WTC11 (cell line): ENCODE data around the gene ARHGAP29. TPM values are rescaled to one million over a fixed set of nuclear protein-coding genes. Genes with fewer than 3 reads are reported as not detected.

Source experiments
- ATAC-seq: fragments of 200-7000 bp; cut with Tn5 transposase; 2 replicates; pipeline ENCODE4 v1.10.0; 2021; ENCODE audit warnings: mild to moderate bottlenecking, moderate library complexity
- CTCF ChIA-PET: fragments of 300-600 bp; sonication (Branson Sonifier 250); formaldehyde crosslinking; loops from one replicate; lab custom pipeline; 2021; ENCODE audit warnings: antibody characterized with exemption; lab: Charles Lee
- POLR2A ChIA-PET: fragments of 350-600 bp; sonication (Branson Sonifier 250); formaldehyde crosslinking; loops from one replicate; lab custom pipeline; 2021; ENCODE audit warnings: antibody characterized with exemption; lab: Charles Lee
- DNase-seq: peaks from one replicate; pipeline ENCODE4 v3.0.0; 2021; ENCODE audit warnings: low spot score
- H3K27ac Mint-ChIP-seq: 2 replicates; pipeline ENCODE4 v1.8.0; 2021; ENCODE audit warnings: mixed read lengths
- H3K27me3 Mint-ChIP-seq: 2 replicates; pipeline ENCODE4 v1.8.0; 2021; ENCODE audit warnings: low read depth, mild to moderate bottlenecking, moderate library complexity, mixed read lengths
- H3K36me3 Mint-ChIP-seq: 2 replicates; pipeline ENCODE4 v1.8.0; 2021; ENCODE audit warnings: mixed read lengths
- H3K4me1 Mint-ChIP-seq: 2 replicates; pipeline ENCODE4 v1.8.0; 2022; ENCODE audit warnings: mixed read lengths
- H3K4me3 Mint-ChIP-seq: 2 replicates; pipeline ENCODE4 v1.8.0; 2021; ENCODE audit warnings: mild to moderate bottlenecking, moderate library complexity, mixed read lengths
- H3K9me3 Mint-ChIP-seq: 2 replicates; pipeline ENCODE4 v1.8.0; 2021; ENCODE audit warnings: mixed read lengths
- ATF6 ChIP-seq: sonication (generic); formaldehyde crosslinking; IDR thresholded peaks from 2 replicates; pipeline ENCODE4 v1.8.1; 2023; ENCODE audit warnings: mild to moderate bottlenecking, missing genetic modification reagents
- CBFB ChIP-seq: sonication (generic); formaldehyde crosslinking; IDR thresholded peaks from 2 replicates; pipeline ENCODE4 v1.8.1; 2022; ENCODE audit warnings: mild to moderate bottlenecking, low read depth, missing genetic modification reagents
- E2F1 ChIP-seq: sonication (generic); formaldehyde crosslinking; IDR thresholded peaks from 2 replicates; pipeline ENCODE4 v1.8.0; 2022; ENCODE audit warnings: mild to moderate bottlenecking, missing genetic modification reagents
- ESRRA ChIP-seq: sonication (generic); formaldehyde crosslinking; IDR thresholded peaks from 2 replicates; pipeline ENCODE4 v1.8.1; 2022; ENCODE audit warnings: mild to moderate bottlenecking, missing genetic modification reagents, borderline replicate concordance
- GABPB1 ChIP-seq: sonication (generic); formaldehyde crosslinking; IDR thresholded peaks from 2 replicates; pipeline ENCODE4 v1.8.1; 2023; ENCODE audit warnings: mild to moderate bottlenecking, missing genetic modification reagents
- HMGA2 ChIP-seq: fragments of 250-450 bp; sonication (Bioruptor Pico); IDR thresholded peaks from 2 replicates; pipeline ENCODE4 v1.4.0; 2021; ENCODE audit warnings: mild to moderate bottlenecking, moderate library complexity
- HMGXB4 ChIP-seq: sonication (generic); formaldehyde crosslinking; IDR thresholded peaks from 2 replicates; pipeline ENCODE4 v1.8.1; 2023; ENCODE audit warnings: mild to moderate bottlenecking, moderate library complexity, missing genetic modification reagents
- IRF1 ChIP-seq: sonication (generic); formaldehyde crosslinking; IDR thresholded peaks from 2 replicates; pipeline ENCODE4 v1.8.0; 2023; ENCODE audit warnings: missing genetic modification reagents
- IRF2 ChIP-seq: sonication (generic); formaldehyde crosslinking; IDR thresholded peaks from 2 replicates; pipeline ENCODE4 v1.8.0; 2022; ENCODE audit warnings: low read depth, missing genetic modification reagents, borderline replicate concordance
- KAT7 ChIP-seq: sonication (generic); formaldehyde crosslinking; IDR thresholded peaks from 2 replicates; pipeline ENCODE4 v1.8.1; 2023; ENCODE audit warnings: missing genetic modification reagents, mild to moderate bottlenecking, borderline replicate concordance
- NFATC4 ChIP-seq: fragments of 250-450 bp; sonication (Bioruptor Pico); IDR thresholded peaks from 2 replicates; pipeline ENCODE4 v1.9.0; 2021; ENCODE audit warnings: mild to moderate bottlenecking
- PRDM15 ChIP-seq: sonication (generic); formaldehyde crosslinking; IDR thresholded peaks from 2 replicates; pipeline ENCODE4 v1.8.0; 2022; ENCODE audit warnings: missing genetic modification reagents
- PREB ChIP-seq: sonication (generic); formaldehyde crosslinking; IDR thresholded peaks from 2 replicates; pipeline ENCODE4 v1.8.1; 2022; ENCODE audit warnings: mild to moderate bottlenecking, missing genetic modification reagents, moderate library complexity, borderline replicate concordance
- RELA ChIP-seq: sonication (generic); formaldehyde crosslinking; IDR thresholded peaks from 2 replicates; pipeline ENCODE4 v1.8.1; 2022; ENCODE audit warnings: missing genetic modification reagents, mild to moderate bottlenecking, borderline replicate concordance
- ZNF423 ChIP-seq: fragments of 250-450 bp; sonication (Bioruptor Pico); IDR thresholded peaks from 2 replicates; pipeline ENCODE4 v2.1.2; 2022; ENCODE audit warnings: mild to moderate bottlenecking, moderate library complexity
- ZNF512 ChIP-seq: sonication (generic); formaldehyde crosslinking; IDR thresholded peaks from 2 replicates; pipeline ENCODE4 v1.8.1; 2022; ENCODE audit warnings: missing genetic modification reagents, borderline replicate concordance
- total RNA-seq: library from RNA; stranded (reverse); gene quantifications from 3 replicates; pipeline ENCODE4 v1.2.3, GENCODE V29; 2021

The ARHGAP29 gene
- total RNA-seq, 1 experiment from 2014 or later, result 6.6 TPM

GRCh38 chr1:94257444-94257843 lies 20.1 kb upstream of the ARHGAP29 start:
- POLR2A ChIA-PET, result no interaction called here

More at GRCh38 chr1:94257444-94257843, 20.1 kb upstream of the ARHGAP29 start:
- ATAC-seq (no peak), DNase-seq (no peak)
- no peak overlapping the region for H3K27ac Mint-ChIP-seq
- no peaks in the 10 kb centered on the region for H3K36me3 Mint-ChIP-seq
- CTCF ChIA-PET, result interaction anchor here (0.9 kb wide), 1 partner anchor 212 kb away, joined by 3 read pairs; no protein-coding TSS in a partner anchor
- H3K4me3 Mint-ChIP-seq, result no peak overlapping the region
- peaks cover 11% of the 10 kb centered on the region for H3K4me1 Mint-ChIP-seq
- H3K27me3 Mint-ChIP-seq, result peaks cover 100% of the 10 kb centered on the region
- TF ChIP-seq ATF6 (no peak), ZNF512 (no peak), IRF1 (CRISPR knock-in tag) (no peak), KAT7 (CRISPR knock-in tag) (no peak), IRF2 (CRISPR knock-in tag) (no peak), HMGA2 (CRISPR knock-in tag) (no peak), PREB (CRISPR knock-in tag) (no peak), GABPB1 (CRISPR knock-in tag) (no peak), E2F1 (CRISPR knock-in tag) (no peak), HMGXB4 (CRISPR knock-in tag) (no peak), ESRRA (no peak), RELA (no peak), CBFB (no peak), NFATC4 (CRISPR knock-in tag) (no peak), ZNF423 (CRISPR knock-in tag) (no peak), PRDM15 (CRISPR knock-in tag) (no peak)
- TF ChIP-seq, all 79 proteins: peak for 0
- H3K9me3 Mint-ChIP-seq, result no peaks in the 10 kb centered on the region
